ENCODE measurements around the gene UPF2.

- TF ChIP-seq CTCF (IDR thresholded peaks at IDR 0.05) (no peak), EP300 (IDR thresholded peaks at IDR 0.05) (no peak), POLR2A (IDR thresholded peaks at IDR 0.05) (no peak)
Observed at GRCh38 chr10:11886851-11887250, 155.8 kb downstream of the UPF2 start.
